ENCODE data around the gene ENPP6.

DNA sequence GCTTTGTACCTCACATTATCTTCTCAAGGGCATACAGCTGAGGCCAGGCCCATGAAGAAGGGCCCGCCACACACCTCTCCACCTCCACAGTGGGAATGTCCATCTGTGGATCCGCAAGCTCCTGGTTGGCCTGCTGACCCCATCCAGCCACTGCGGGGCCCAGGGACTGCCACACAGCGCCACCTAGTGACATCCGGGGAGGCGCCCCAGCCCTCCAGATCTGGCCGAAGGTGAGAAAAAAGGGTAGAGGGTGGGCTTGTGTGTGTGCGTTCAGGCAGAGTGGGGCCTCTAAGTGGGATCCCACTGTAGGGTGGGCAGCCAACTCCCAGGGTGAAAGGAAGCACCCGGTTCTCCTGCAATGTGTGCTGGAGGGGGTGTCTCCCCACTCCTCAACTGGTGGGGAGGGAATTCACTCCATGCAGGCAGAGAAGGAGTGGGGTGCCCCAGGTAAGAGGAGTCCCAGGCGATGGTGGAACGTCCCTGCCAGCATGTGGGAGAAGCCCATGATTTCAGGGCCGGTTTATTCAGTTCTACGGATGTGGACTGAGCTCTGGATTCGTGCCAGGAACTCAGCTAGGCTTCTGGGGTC, 117.3 kb downstream of the ENPP6 start:
- TF ChIP-seq, protein P1, sequence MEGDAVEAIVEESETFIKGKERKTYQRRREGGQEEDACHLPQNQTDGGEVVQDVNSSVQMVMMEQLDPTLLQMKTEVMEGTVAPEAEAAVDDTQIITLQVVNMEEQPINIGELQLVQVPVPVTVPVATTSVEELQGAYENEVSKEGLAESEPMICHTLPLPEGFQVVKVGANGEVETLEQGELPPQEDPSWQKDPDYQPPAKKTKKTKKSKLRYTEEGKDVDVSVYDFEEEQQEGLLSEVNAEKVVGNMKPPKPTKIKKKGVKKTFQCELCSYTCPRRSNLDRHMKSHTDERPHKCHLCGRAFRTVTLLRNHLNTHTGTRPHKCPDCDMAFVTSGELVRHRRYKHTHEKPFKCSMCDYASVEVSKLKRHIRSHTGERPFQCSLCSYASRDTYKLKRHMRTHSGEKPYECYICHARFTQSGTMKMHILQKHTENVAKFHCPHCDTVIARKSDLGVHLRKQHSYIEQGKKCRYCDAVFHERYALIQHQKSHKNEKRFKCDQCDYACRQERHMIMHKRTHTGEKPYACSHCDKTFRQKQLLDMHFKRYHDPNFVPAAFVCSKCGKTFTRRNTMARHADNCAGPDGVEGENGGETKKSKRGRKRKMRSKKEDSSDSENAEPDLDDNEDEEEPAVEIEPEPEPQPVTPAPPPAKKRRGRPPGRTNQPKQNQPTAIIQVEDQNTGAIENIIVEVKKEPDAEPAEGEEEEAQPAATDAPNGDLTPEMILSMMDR (IDR thresholded peaks at IDR 0.05; ENCODE audit: insufficient read depth, low read length, poor library complexity, severe bottlenecking), result peak; percentile 59
- TF ChIP-seq EZH2phosphoT487 (conservative IDR thresholded peaks at IDR 0.05; ENCODE audit: low read length), result no peak
